ENCODE measurements around the gene IMMP2L.

The IMMP2L gene

GRCh38 chr7:111196655-111197054, 365.6 kb downstream of the IMMP2L start:
- no peak for DNase-seq

GRCh38 chr7:111192614-111193413, 369.5 kb downstream of the IMMP2L start:
- DNase-seq, result no peak

- DNase-seq, result no peak
Measured at GRCh38 chr7:111190804-111191203, 371.5 kb downstream of the IMMP2L start.

GRCh38 chr7:111184987-111185386, 377.3 kb downstream of the IMMP2L start:
- no peak for DNase-seq

GRCh38 chr7:111183321-111183720, 379.0 kb downstream of the IMMP2L start:
- no peak for DNase-seq

GRCh38 chr7:111180338-111180737, 382.0 kb downstream of the IMMP2L start:
- no peak for DNase-seq

GRCh38 chr7:111175908-111176441, 386.3 kb downstream of the IMMP2L start:
- DNase-seq, result no peak

- DNase-seq, result no peak
Measured at GRCh38 chr7:111174510-111174909, 387.8 kb downstream of the IMMP2L start.

- no peak for DNase-seq
Measured at GRCh38 chr7:111173990-111174389, 388.3 kb downstream of the IMMP2L start.

GRCh38 chr7:111173528-111173927, 388.8 kb downstream of the IMMP2L start:
- no peak for DNase-seq

GRCh38 chr7:111172564-111173257, 389.6 kb downstream of the IMMP2L start:
- DNase-seq, result no peak

- DNase-seq, result no peak
Measured at GRCh38 chr7:111168182-111168581, 394.1 kb downstream of the IMMP2L start.

GRCh38 chr7:111164442-111164841, 397.9 kb downstream of the IMMP2L start:
- DNase-seq, result no peak

GRCh38 chr7:111162692-111163091, 399.6 kb downstream of the IMMP2L start:
- DNase-seq, result no peak

GRCh38 chr7:111160297-111160696, 402.0 kb downstream of the IMMP2L start:
- DNase-seq, result no peak

- no peak for DNase-seq
Measured at GRCh38 chr7:111159426-111159825, 402.9 kb downstream of the IMMP2L start.

GRCh38 chr7:111150709-111151108, 411.6 kb downstream of the IMMP2L start:
- no peak for DNase-seq

- DNase-seq, result no peak
Measured at GRCh38 chr7:111147708-111148533, 414.4 kb downstream of the IMMP2L start.

GRCh38 chr7:111146136-111146535, 416.2 kb downstream of the IMMP2L start:
- DNase-seq, result no peak

- no peak for DNase-seq
Measured at GRCh38 chr7:111145472-111145871, 416.8 kb downstream of the IMMP2L start.

- no peak for DNase-seq
Measured at GRCh38 chr7:111140091-111140865, 422.0 kb downstream of the IMMP2L start.

GRCh38 chr7:111138586-111138985, 423.7 kb downstream of the IMMP2L start:
- no peak for DNase-seq
